NCI-H460 (cell line): ENCODE measurements around the gene DCDC2. TPM values are rescaled to one million over a fixed set of nuclear protein-coding genes. Genes with fewer than 3 reads are reported as not detected.
"Not testable (repeated sequence)": the region's sequence is repeated elsewhere in the genome, so short reads cannot be mapped to it uniquely, and the experiment has no call there.

ENCODE experiments used
- DNase-seq: peaks from one replicate; pipeline ENCODE4 v3.0.0-alpha.2; 2016; ENCODE audit warnings: low read depth; ENCODE audit errors: extremely low read depth
- total RNA-seq: library from RNA; depleted of rRNA; stranded (reverse); fragments of >200 nt; shearing (Covaris generic); gene quantifications from 2 replicates; pipeline ENCODE4 v1.2.3, GENCODE V29; 2014

Gene DCDC2
- total RNA-seq, 1 experiment from 2014 or later, result 0.05 TPM

- DNase-seq, result no peak
Measured at GRCh38 chr6:24228681-24229255, 129.1 kb downstream of the DCDC2 start.

- no peak for DNase-seq
Measured at GRCh38 chr6:24228123-24228522, 129.7 kb downstream of the DCDC2 start.

GRCh38 chr6:24227556-24227955 lies 130.3 kb downstream of the DCDC2 start:
- no peak for DNase-seq

GRCh38 chr6:24226541-24226940 lies 131.3 kb downstream of the DCDC2 start:
- no peak for DNase-seq

- DNase-seq, result no peak
Measured at GRCh38 chr6:24225838-24226237, 132.0 kb downstream of the DCDC2 start.

- DNase-seq, result peak; percentile 55
Measured at GRCh38 chr6:24223115-24223919, 134.5 kb downstream of the DCDC2 start.

GRCh38 chr6:24219670-24220069 lies 138.2 kb downstream of the DCDC2 start:
- DNase-seq, result no peak

GRCh38 chr6:24214984-24215383 lies 142.9 kb downstream of the DCDC2 start:
- no peak for DNase-seq

GRCh38 chr6:24207413-24207812 lies 150.4 kb downstream of the DCDC2 start:
- DNase-seq, result no peak

- peak; percentile 33 for DNase-seq
Measured at GRCh38 chr6:24205020-24205492, 152.8 kb downstream of the DCDC2 start.

- DNase-seq, result not testable (repeated sequence)
Measured at GRCh38 chr6:24204113-24204512, 153.7 kb downstream of the DCDC2 start.

- DNase-seq, result no peak
Measured at GRCh38 chr6:24197892-24198291, 160.0 kb downstream of the DCDC2 start.

GRCh38 chr6:24195836-24196597 lies 161.8 kb downstream of the DCDC2 start:
- DNase-seq, result no peak

- no peak for DNase-seq
Measured at GRCh38 chr6:24194978-24195700, 162.7 kb downstream of the DCDC2 start.

- no peak for DNase-seq
Measured at GRCh38 chr6:24193364-24193763, 164.5 kb downstream of the DCDC2 start.

GRCh38 chr6:24191346-24191745 lies 166.5 kb downstream of the DCDC2 start:
- no peak for DNase-seq

GRCh38 chr6:24188578-24189080 lies 169.2 kb downstream of the DCDC2 start:
- DNase-seq, result no peak

- no peak for DNase-seq
Measured at GRCh38 chr6:24187965-24188577, 169.8 kb downstream of the DCDC2 start.

- DNase-seq, result no peak
Measured at GRCh38 chr6:24186349-24186748, 171.5 kb downstream of the DCDC2 start.

GRCh38 chr6:24183584-24183983 lies 174.3 kb downstream of the DCDC2 start:
- DNase-seq, result no peak
